Tibial artery (tissue), 4 donors: Measurements from ENCODE around the gene ALDH1L1.

Source experiments
- DNase-seq, 2 donors: peaks; one replicate each; pipeline ENCODE4 v3.0.0-alpha.2; 2019
- H3K27ac ChIP-seq, 2 donors: fragments of 200-600 bp; sonication (generic) in 1 of 2; 1 replicate in 1 of 2; 2 replicates in 1 of 2; pipeline ENCODE4 v1.5.1; 2018 to 2019; ENCODE audit warnings: mild to moderate bottlenecking in 1 of 2
- H3K27me3 ChIP-seq, 2 donors: fragments of 200-600 bp; sonication (generic) in 1 of 2; one replicate each; pipeline versions ENCODE4 v1.5.1 to v1.6.0; 2016 to 2019
- H3K36me3 ChIP-seq, 3 donors: fragments of 200-600 bp; sonication (generic) in 2 of 3; one replicate each; pipeline ENCODE4 v1.5.1; 2016 to 2019; ENCODE audit warnings: mild to moderate bottlenecking in 2 of 3
- H3K4me1 ChIP-seq, 4 donors: fragments of 200-600 bp; sonication (generic) in 2 of 4; 1 replicate in 3 of 4; 2 replicates in 1 of 4; pipeline ENCODE4 v1.5.1; 2016 to 2019
- H3K4me3 ChIP-seq, 2 donors: fragments of 200-600 bp; sonication (generic) in 1 of 2; 1 replicate in 1 of 2; 2 replicates in 1 of 2; pipeline ENCODE4 v1.5.1; 2018 to 2019; ENCODE audit warnings: mild to moderate bottlenecking in 2 of 2
- H3K9me3 ChIP-seq, 3 donors: fragments of 200-600 bp; sonication (generic) in 1 of 3; one replicate each; pipeline ENCODE4 v1.5.1; 2016 to 2019
- intact Hi-C: fragments of 100-400 bp; cut with DNase I; formaldehyde crosslinking; loops from one replicate; pipeline ENCODE4 v1.15.0; 2023; ENCODE audit warnings: low total_unique reads
- TF ChIP-seq, protein P1 (sequence below), 2 experiments: fragments of 200-600 bp in 1 of 2; fragments of 450-650 bp in 1 of 2; IDR thresholded peaks; one replicate each; pipeline ENCODE4 v1.5.1; 2017 to 2019; ENCODE audit warnings: antibody characterized with exemption in 2 of 2, mild to moderate bottlenecking in 1 of 2, moderate library complexity in 1 of 2

Gene ALDH1L1

DNA sequence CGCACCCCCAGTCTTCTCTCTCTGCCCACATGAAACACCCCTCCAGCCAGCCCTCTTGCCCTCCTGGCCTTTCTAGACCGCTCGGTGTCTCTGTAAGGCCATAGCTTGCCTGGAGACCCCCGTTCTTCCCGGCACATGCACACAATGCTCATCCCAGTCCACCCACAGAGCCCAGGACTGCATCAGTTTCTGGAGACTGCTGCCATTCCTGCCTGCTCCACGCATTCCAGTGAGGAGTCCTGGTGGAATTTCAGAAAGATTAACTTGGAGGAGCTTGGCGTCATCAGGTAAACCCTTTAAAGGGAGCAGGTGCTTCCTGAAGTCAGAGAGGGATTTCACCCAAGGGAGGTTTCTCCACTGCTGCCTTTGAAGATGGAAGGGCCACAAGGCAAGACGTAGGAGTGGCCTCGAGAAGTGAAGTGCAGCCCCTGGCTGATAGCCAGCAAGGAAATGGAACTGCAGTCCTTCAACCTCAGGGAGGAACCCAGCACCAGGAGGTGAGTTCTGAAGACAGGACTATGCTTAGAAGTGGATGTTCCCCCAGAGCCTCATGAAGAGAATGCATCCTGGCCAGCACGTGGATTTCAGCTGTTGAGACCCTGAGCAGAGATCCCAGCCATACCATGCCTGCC is 115.6 kb downstream of the ALDH1L1 start:
- no peak overlapping the region for H3K27ac ChIP-seq
- no peaks in the 10 kb centered on the region for H3K9me3 ChIP-seq
- TF ChIP-seq, protein P1, sequence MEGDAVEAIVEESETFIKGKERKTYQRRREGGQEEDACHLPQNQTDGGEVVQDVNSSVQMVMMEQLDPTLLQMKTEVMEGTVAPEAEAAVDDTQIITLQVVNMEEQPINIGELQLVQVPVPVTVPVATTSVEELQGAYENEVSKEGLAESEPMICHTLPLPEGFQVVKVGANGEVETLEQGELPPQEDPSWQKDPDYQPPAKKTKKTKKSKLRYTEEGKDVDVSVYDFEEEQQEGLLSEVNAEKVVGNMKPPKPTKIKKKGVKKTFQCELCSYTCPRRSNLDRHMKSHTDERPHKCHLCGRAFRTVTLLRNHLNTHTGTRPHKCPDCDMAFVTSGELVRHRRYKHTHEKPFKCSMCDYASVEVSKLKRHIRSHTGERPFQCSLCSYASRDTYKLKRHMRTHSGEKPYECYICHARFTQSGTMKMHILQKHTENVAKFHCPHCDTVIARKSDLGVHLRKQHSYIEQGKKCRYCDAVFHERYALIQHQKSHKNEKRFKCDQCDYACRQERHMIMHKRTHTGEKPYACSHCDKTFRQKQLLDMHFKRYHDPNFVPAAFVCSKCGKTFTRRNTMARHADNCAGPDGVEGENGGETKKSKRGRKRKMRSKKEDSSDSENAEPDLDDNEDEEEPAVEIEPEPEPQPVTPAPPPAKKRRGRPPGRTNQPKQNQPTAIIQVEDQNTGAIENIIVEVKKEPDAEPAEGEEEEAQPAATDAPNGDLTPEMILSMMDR (IDR thresholded peaks at IDR 0.05) = no peak
- no peak for DNase-seq
- peaks cover 0 to 36% (median 16%) of the 10 kb centered on the region in 3 donors for H3K36me3 ChIP-seq
- no peak overlapping the region for H3K4me3 ChIP-seq
- H3K27me3 ChIP-seq = no peaks in the 10 kb centered on the region
- intact Hi-C loops = no loop called here
- no peaks in the 10 kb centered on the region for H3K4me1 ChIP-seq

DNA sequence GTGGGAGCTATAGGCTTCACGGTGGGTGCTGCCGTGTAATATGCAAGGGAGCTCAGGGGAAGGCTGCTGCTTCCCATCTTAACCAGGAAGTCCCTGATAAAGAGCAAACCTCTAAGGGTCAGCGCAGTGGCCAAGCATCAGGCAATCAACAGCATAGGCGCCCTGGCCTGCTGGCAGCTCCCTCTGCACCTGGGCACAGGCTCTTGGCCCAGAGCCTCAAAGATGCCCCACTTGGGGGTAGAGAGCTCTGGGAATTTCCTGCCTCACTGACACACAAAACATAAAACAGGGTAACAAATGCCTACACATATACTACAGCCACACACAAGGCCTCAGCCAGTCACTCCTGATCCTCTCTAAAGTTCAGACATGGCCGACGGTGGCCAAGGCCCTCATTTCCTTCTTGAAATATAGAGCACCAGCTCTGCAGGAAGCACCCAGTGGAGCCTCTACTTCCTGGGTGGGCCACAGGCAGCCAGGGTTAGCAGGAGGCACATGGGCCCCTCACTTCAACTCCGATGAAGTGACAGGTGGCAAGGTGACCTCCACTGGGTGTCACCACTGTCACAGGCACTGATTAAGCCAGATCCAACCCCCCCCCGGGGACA is 116.9 kb downstream of the ALDH1L1 start:
- DNase-seq = no peak
- TF ChIP-seq, protein P1 (IDR thresholded peaks at IDR 0.05) = no peak

DNA sequence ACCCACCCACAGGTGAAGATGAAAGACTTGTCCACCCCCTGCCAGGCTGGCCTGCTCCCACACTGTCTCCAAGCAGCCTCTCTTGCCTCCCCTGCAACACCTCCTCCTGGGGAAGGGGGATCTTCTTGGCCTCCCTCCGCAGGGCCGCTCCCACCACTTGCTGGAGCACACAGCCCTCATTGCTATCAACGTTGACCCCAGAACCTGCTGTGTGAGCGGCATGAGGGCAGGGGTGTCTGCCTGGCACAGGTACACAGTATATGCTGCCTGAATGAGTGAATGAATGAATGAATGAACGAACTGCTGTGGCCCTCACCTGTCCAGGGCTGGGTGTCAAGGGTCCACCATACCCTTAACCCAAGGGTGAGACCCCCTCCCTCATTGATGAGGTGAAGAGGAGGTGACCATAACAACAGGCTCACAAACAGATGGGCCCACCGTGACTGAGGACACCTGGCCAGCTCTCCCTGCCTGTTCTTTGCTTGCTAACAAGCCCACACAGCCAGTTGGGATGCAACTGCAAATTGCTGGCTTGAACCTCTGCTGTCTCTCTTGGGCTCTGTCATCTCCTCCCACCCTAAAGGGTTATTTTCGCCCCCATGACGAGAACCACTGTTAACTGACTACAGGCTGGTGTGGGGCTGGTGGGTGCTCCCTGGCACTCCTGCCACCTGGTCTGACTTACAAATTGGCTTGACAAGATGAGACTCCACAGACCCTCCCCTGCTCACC is 118.9 kb downstream of the ALDH1L1 start:
- no peaks in the 10 kb centered on the region for H3K9me3 ChIP-seq
- H3K27ac ChIP-seq = no peak overlapping the region
- H3K27me3 ChIP-seq = no peaks in the 10 kb centered on the region
- H3K4me3 ChIP-seq = no peak overlapping the region
- intact Hi-C loops = no loop called here
- H3K4me1 ChIP-seq = peaks cover 0 to 9% (median 0%) of the 10 kb centered on the region in 4 donors
- TF ChIP-seq, protein P1 (IDR thresholded peaks at IDR 0.05) = no peak
- H3K36me3 ChIP-seq = peaks cover 0 to 32% (median 4%) of the 10 kb centered on the region in 3 donors
- DNase-seq = no peak

More for the DNA sequence above, 116.9 kb downstream of the ALDH1L1 start:
- no peak overlapping the region for H3K27ac ChIP-seq
- H3K36me3 ChIP-seq = peaks cover 0 to 39% (median 16%) of the 10 kb centered on the region in 3 donors
- intact Hi-C loops = no loop called here
- H3K4me3 ChIP-seq = no peak overlapping the region
- H3K27me3 ChIP-seq = no peaks in the 10 kb centered on the region
- no peaks in the 10 kb centered on the region for H3K4me1 ChIP-seq
- H3K9me3 ChIP-seq = no peaks in the 10 kb centered on the region

DNA sequence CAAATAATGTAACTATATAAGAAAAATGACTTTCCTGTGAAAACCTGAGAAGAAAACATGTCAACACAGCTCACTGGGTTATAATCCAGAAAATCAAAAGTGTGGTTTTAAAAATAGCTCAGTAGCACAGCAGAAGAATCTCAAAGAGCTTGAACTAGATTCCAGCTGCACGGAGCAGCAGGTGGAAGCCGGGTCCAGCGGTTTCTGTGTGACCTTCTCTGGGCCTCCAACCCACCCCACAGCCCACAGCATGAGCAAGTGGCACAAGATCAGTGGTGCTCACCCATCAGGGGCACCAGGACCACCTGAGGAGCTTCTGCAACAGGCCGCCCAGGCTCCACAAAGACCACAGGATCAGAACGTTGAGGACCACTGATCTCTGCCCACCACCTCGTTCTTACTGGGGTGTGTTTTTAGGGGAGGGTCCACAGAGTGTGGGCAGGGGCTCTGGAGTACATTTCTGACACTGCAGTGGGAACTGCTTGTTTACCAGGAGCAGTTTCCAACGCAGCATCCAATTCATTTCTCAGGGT is 119.7 kb downstream of the ALDH1L1 start:
- H3K27me3 ChIP-seq = no peaks in the 10 kb centered on the region
- H3K36me3 ChIP-seq = peaks cover 0 to 33% (median 0%) of the 10 kb centered on the region in 3 donors
- intact Hi-C loops = no loop called here
- DNase-seq = no peak
- H3K4me3 ChIP-seq = no peak overlapping the region
- TF ChIP-seq, protein P1 (IDR thresholded peaks at IDR 0.05) = no peak
- peaks cover 0 to 10% (median 0%) of the 10 kb centered on the region in 4 donors for H3K4me1 ChIP-seq
- H3K9me3 ChIP-seq = no peaks in the 10 kb centered on the region
- no peak overlapping the region for H3K27ac ChIP-seq

DNA sequence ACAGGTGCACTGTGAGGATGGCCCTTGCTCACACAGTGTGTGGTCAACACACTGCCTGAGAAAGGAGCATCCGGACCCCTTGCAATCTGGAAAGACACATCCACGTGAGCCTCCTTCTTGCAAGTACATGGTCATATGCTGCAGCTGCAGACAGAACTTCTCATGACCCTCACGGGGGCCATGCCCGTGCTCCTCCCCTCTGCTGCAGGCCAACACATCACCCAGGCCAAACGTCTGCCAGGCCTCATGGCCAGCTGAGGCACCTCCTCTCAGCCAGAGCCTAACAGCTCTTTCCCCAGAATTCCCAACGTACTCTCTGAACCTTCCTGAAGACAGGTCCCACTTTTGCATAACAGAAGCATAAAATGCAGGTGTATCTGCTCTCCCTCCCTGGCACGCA is 121.7 kb downstream of the ALDH1L1 start:
- intact Hi-C loops = no loop called here
- no peaks in the 10 kb centered on the region for H3K9me3 ChIP-seq
- no peak for DNase-seq
- TF ChIP-seq, protein P1 (IDR thresholded peaks at IDR 0.05) = no peak
- H3K27me3 ChIP-seq = no peaks in the 10 kb centered on the region
- no peak overlapping the region for H3K4me3 ChIP-seq
- H3K27ac ChIP-seq = no peak overlapping the region
- H3K36me3 ChIP-seq = peaks cover 0 to 27% (median 0%) of the 10 kb centered on the region in 3 donors
- H3K4me1 ChIP-seq = peaks cover 0 to 10% (median 0%) of the 10 kb centered on the region in 4 donors
